Smooth muscle cell (in vitro differentiated cells): ENCODE measurements around the gene FKBP14. TPM values are rescaled to one million over a fixed set of nuclear protein-coding genes. Genes with fewer than 3 reads are reported as not detected.

Experiments
- DNase-seq: peaks from one replicate; lab custom pipeline; 2025; ENCODE audit not compliant: unreplicated experiment; lab: John Stamatoyannopoulos, UW
- H2AFZ ChIP-seq: fragments of 200-600 bp; sonication (generic); 2 replicates; pipeline ENCODE4 v1.6.0; 2016; ENCODE audit warnings: antibody characterized with exemption, low read depth, mild to moderate bottlenecking
- H3F3A ChIP-seq: fragments of 200-600 bp; sonication (generic); 2 replicates; pipeline ENCODE4 v1.6.0; 2017; ENCODE audit warnings: antibody characterized with exemption, low read depth
- H3K27ac ChIP-seq: fragments of 200-600 bp; sonication (generic); 2 replicates; pipeline ENCODE4 v1.5.1; 2016; ENCODE audit warnings: low read depth, mild to moderate bottlenecking
- H3K27me3 ChIP-seq: fragments of 200-600 bp; sonication (generic); 2 replicates; pipeline ENCODE4 v1.6.1; 2016; ENCODE audit warnings: low read depth, mild to moderate bottlenecking
- H3K36me3 ChIP-seq: fragments of 200-600 bp; sonication (generic); 2 replicates; pipeline ENCODE4 v1.5.1; 2016; ENCODE audit warnings: low read depth
- H3K4me1 ChIP-seq: fragments of 200-600 bp; sonication (generic); 2 replicates; pipeline ENCODE4 v1.5.1; 2016; ENCODE audit warnings: low read depth
- H3K4me2 ChIP-seq: fragments of 200-600 bp; sonication (generic); 2 replicates; pipeline ENCODE4 v1.6.0; 2016; ENCODE audit warnings: mild to moderate bottlenecking
- H3K4me3 ChIP-seq: fragments of 200-600 bp; sonication (generic); 2 replicates; pipeline ENCODE4 v1.5.1; 2016; ENCODE audit warnings: mild to moderate bottlenecking
- H3K79me2 ChIP-seq: fragments of 200-600 bp; sonication (generic); 2 replicates; pipeline ENCODE4 v1.6.0; 2016; ENCODE audit warnings: low read depth, mild to moderate bottlenecking
- H3K9ac ChIP-seq: fragments of 200-600 bp; sonication (generic); 2 replicates; pipeline ENCODE4 v1.6.0; 2016; ENCODE audit warnings: low read depth
- H3K9me3 ChIP-seq: fragments of 200-600 bp; sonication (generic); replicated peaks from 2 replicates; pipeline ENCODE4 v1.5.1; 2016; ENCODE audit warnings: low read depth
- H4K20me1 ChIP-seq: fragments of 200-600 bp; sonication (generic); 2 replicates; pipeline ENCODE4 v1.6.0; 2016; ENCODE audit warnings: low read depth
- CTCF ChIP-seq: fragments of 200-600 bp; sonication (generic); IDR thresholded peaks from 2 replicates; pipeline ENCODE4 v1.5.1; 2017; ENCODE audit warnings: borderline replicate concordance, mild to moderate bottlenecking, antibody characterized with exemption; ENCODE audit not compliant: insufficient read depth, poor library complexity, severe bottlenecking
- WGBS: methylation state at CpG from one replicate; pipeline ENCODE4 v1.1.7; 2016; ENCODE audit warnings: low lambda C conversion rate; 5-methylcytosine and 5-hydroxymethylcytosine counted together
- polyA plus RNA-seq: library from polyadenylated mRNA; unstranded; fragments of >200 nt; fragmentation: Nextera tagmentation; extraction: Ambion mirVana; gene quantifications from 2 replicates; pipeline ENCODE4 v1.2.1, GENCODE V29; 2016
- total RNA-seq: library from RNA; depleted of rRNA; stranded (reverse); fragments of >200 nt; gene quantifications from 2 replicates; pipeline ENCODE4 v1.2.3, GENCODE V29; 2014

FKBP14 gene
- total and polyA plus RNA-seq, 2 experiments from 2014 or later: 90.1 to 111 TPM

DNA sequence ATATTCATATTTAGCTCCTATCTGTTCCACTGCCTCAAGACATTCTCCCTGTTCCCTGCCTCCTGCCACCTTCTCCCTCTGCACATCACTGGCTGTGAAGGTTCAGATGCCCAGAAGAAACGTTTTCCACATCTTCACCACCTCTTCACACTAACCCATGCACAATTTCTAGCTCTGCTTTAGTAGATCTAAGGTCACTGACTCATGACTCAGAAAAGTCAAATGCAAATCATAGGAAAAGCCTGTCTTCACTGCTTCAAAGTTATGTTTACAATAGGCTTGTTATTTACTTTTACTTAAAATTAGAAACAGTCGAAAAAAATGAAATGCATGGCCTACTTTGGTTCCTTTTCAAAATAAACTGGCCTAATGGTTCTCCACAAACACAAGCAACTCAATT is 39.4 kb downstream of the FKBP14 start:
- TF ChIP-seq CTCF: no peak
- H3K27me3 ChIP-seq: no peaks in the 10 kb centered on the region
- 19% methylated on average over 2 of the region's 2 CpGs for WGBS
- H3K27ac ChIP-seq: peak overlapping the region; percentile 94
- peaks cover 61% of the 10 kb centered on the region for H3K79me2 ChIP-seq
- peak overlapping the region; percentile 54 for H2AFZ ChIP-seq
- no peaks in the 10 kb centered on the region for H3K36me3 ChIP-seq
- no peak for DNase-seq
- peak overlapping the region; percentile 79 for H3K9ac ChIP-seq
- H4K20me1 ChIP-seq: peaks cover 34% of the 10 kb centered on the region
- peaks cover 13% of the 10 kb centered on the region for H3K4me1 ChIP-seq
- peaks cover 16% of the 10 kb centered on the region for H3F3A ChIP-seq
- H3K4me3 ChIP-seq: peak overlapping the region; percentile 99
- peak overlapping the region; percentile 87 for H3K4me2 ChIP-seq
- no peaks in the 10 kb centered on the region for H3K9me3 ChIP-seq

GRCh38 chr7:29980151-29980550 is 46.4 kb downstream of the FKBP14 start:
- no peak for TF ChIP-seq CTCF
- Histone ChIP-seq H3K27ac (no peak overlapping the region), H2AFZ (no peak overlapping the region), H3K27me3 (no peaks in the 10 kb centered on the region), H3K4me3 (no peak overlapping the region), H3K9ac (no peak overlapping the region), H3K9me3 (no peaks in the 10 kb centered on the region), H3K79me2 (peaks cover 99% of the 10 kb centered on the region), H4K20me1 (peaks cover 95% of the 10 kb centered on the region), H3K4me2 (no peak overlapping the region), H3K36me3 (no peaks in the 10 kb centered on the region), H3F3A (no peaks in the 10 kb centered on the region), H3K4me1 (peaks cover 14% of the 10 kb centered on the region)
- DNase-seq: no peak

GRCh38 chr7:29977886-29978651 is 48.4 kb downstream of the FKBP14 start:
- H3K36me3 ChIP-seq: no peaks in the 10 kb centered on the region
- peaks cover 100% of the 10 kb centered on the region for H4K20me1 ChIP-seq
- no peak for DNase-seq
- no peaks in the 10 kb centered on the region for H3F3A ChIP-seq
- H3K4me1 ChIP-seq: peaks cover 14% of the 10 kb centered on the region
- no peak overlapping the region for H2AFZ ChIP-seq
- 70% methylated on average over 8 of the region's 8 CpGs for WGBS
- H3K79me2 ChIP-seq: peaks cover 99% of the 10 kb centered on the region
- no peaks in the 10 kb centered on the region for H3K9me3 ChIP-seq
- no peak overlapping the region for H3K4me2 ChIP-seq
- no peak overlapping the region for H3K4me3 ChIP-seq
- no peak overlapping the region for H3K9ac ChIP-seq
- H3K27ac ChIP-seq: peak overlapping the region; percentile 27
- H3K27me3 ChIP-seq: no peaks in the 10 kb centered on the region
- TF ChIP-seq CTCF: no peak
